ENCODE results near the gene TRPV3.
"Not testable (repeated sequence)": the region's sequence is repeated elsewhere in the genome, so short reads cannot be mapped to it uniquely, and the experiment has no call there.

The TRPV3 gene

GRCh38 chr17:3501344-3501743, 56.3 kb downstream of the TRPV3 start:
- Mint-ChIP-seq H3K4me1 (no peaks in the 10 kb centered on the region), H3K27ac (no peak overlapping the region), H3K4me3 (no peak overlapping the region), H3K9me3 (no peaks in the 10 kb centered on the region), H3K36me3 (no peaks in the 10 kb centered on the region), H3K27me3 (peaks cover under 1% of the 10 kb centered on the region)

DNA sequence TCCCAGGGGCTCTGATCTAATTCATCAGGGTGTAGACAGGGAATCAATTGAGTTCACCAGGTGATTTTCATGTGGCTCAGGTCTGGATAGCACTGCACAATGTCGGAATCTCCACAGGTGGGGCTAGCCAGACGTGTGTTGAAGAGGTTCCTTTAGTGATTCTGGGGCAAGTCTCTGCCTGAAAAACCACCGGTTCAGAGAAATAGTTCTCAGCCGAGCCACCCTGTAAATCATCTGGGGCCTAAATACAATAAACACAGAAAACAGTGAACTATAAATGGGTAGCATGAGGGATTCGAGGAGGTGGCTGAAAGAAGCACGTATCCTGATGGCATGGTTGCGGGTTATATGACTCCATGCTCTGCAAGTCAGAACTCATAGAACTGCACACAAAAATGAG, 60.5 kb downstream of the TRPV3 start:
- H3K9me3 Mint-ChIP-seq, result no peaks in the 10 kb centered on the region
- H3K4me3 Mint-ChIP-seq, result no peak overlapping the region
- peaks cover 4% of the 10 kb centered on the region for H3K27me3 Mint-ChIP-seq
- H3K4me1 Mint-ChIP-seq, result no peaks in the 10 kb centered on the region
- H3K36me3 Mint-ChIP-seq, result no peaks in the 10 kb centered on the region
- no peak overlapping the region for H3K27ac Mint-ChIP-seq

GRCh38 chr17:3485481-3486068, 72.0 kb downstream of the TRPV3 start:
- H3K4me3 Mint-ChIP-seq, result no peak overlapping the region
- H3K27ac Mint-ChIP-seq, result no peak overlapping the region
- H3K36me3 Mint-ChIP-seq, result no peaks in the 10 kb centered on the region
- H3K27me3 Mint-ChIP-seq, result peaks cover 17% of the 10 kb centered on the region
- no peaks in the 10 kb centered on the region for H3K4me1 Mint-ChIP-seq
- no peaks in the 10 kb centered on the region for H3K9me3 Mint-ChIP-seq

- H3K27me3 Mint-ChIP-seq, result peaks cover 15% of the 10 kb centered on the region
- H3K9me3 Mint-ChIP-seq, result no peaks in the 10 kb centered on the region
- H3K36me3 Mint-ChIP-seq, result no peaks in the 10 kb centered on the region
- no peak overlapping the region for H3K4me3 Mint-ChIP-seq
- no peak overlapping the region for H3K27ac Mint-ChIP-seq
- no peaks in the 10 kb centered on the region for H3K4me1 Mint-ChIP-seq
These were observed 74.8 kb downstream of the TRPV3 start for GRCh38 chr17:3482852-3483251.

DNA sequence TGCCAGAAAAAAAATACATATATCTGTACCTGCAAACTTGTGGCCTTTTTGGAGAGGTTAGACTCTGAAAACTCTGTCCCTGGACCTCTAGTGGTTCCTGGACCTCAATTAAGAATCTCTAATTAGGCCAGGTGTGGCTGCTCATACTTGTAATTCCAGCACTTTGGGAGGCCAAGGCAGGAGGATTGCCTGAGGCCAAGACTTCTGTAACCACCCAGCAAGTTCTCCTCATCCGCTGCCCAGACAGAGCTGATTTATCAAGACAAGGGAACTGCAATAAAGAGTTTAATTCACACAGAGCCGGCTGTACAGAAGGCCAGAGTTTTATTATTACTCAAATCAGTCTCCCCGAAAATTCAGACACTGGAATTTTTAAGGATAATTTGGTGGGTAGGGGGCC, 77.6 kb downstream of the TRPV3 start:
- Mint-ChIP-seq H3K36me3 (no peaks in the 10 kb centered on the region), H3K4me1 (peaks cover 6% of the 10 kb centered on the region), H3K9me3 (no peaks in the 10 kb centered on the region), H3K4me3 (no peak overlapping the region), H3K27me3 (peaks cover 8% of the 10 kb centered on the region), H3K27ac (no peak overlapping the region)

DNA sequence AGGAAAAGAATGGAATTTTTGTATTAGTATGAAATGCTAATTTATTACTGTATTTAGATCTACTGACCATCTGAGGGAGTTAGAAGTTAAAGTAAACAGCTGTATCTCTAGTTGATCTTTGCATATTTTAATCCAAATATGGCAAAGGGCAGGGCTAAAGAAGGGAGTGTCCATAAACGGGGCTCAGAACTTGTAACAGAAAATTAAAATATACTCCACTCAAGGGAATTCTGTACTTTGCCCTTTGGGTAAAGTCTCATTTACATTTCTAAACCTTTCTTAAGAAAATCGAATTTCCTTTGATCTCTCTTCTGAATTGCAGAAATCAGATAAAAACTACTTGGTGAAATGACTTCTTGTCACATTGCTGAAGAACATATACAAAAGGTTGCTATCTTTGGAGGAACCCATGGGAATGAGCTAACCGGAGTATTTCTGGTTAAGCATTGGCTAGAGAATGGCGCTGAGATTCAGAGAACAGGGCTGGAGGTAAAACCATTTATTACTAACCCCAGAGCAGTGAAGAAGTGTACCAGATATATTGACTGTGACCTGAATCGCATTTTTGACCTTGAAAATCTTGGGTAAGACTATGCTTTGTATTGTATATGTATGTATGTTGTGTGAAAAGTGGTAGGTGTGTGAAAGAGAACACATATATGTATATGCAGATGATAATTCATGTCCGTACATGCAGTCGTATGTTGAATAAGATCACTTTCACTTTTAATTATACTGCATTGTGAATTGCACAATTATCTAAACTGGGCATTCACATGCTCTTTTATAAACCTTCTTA, 81.6 kb downstream of the TRPV3 start, which contains the start of gene ASPA:
ASPA (plus strand) TSS at position 186 of the 799 bp plus-strand sequence; CDS start at position 349, 163 bp downstream.
- Mint-ChIP-seq H3K27ac (no peak within 1 kb of the TSS), H3K4me3 (peak within 1 kb of the TSS; percentile 42), H3K4me1 (peaks cover 6% of the 10 kb centered on the region), H3K27me3 (peaks cover 6% of the 10 kb centered on the region), H3K36me3 (no peaks in the 10 kb centered on the region), H3K9me3 (no peaks in the 10 kb centered on the region)

DNA sequence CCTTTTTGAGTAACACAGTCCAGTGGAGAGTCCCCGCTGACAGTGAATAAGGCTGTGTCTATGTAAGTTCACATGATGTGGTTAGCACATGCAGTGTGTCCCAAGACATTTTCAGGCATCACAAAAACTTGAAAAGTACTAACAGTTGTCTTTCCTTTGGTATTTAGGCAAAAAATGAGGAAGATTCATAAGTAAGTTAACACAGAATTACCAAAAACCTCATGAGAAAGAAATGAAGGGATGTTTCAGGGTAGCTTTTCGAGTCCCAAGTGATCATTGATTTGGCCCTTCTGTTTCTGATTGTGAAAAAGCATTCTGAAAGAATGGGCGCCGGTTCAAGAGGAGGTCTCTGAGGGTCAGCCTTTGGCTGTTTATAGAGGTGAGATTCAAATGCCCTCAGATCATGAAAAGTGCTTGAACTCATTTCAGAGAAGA, 82.3 kb downstream of the TRPV3 start:
- Mint-ChIP-seq H3K4me1 (peaks cover 6% of the 10 kb centered on the region), H3K9me3 (no peaks in the 10 kb centered on the region), H3K27me3 (peaks cover 6% of the 10 kb centered on the region), H3K4me3 (no peak overlapping the region), H3K27ac (no peak overlapping the region), H3K36me3 (no peaks in the 10 kb centered on the region)

- Mint-ChIP-seq H3K4me1 (peaks cover 6% of the 10 kb centered on the region), H3K4me3 (no peak overlapping the region), H3K27ac (no peak overlapping the region), H3K9me3 (no peaks in the 10 kb centered on the region), H3K36me3 (no peaks in the 10 kb centered on the region), H3K27me3 (peaks cover 6% of the 10 kb centered on the region)
These were observed 83.4 kb downstream of the TRPV3 start for GRCh38 chr17:3474212-3474611.

DNA sequence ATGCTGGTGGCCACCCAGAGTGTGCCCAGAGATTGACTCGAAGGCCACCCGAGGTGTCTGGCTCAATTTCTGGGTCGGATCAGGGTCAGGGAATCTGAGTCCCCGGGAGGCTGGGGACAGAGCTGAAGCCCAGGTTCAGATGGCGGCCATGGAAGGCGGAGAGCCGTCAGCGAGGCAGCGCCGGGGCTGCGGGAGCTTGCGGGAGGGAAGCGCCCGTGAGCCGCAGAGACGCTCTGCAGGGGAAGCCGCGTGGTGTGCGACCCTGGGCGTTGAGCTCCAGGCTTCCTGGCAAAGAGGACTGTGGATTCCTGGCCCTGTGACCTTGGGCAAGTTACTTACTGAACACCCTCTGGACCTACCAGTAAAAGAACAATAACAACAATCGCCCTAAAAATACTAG, 85.5 kb downstream of the TRPV3 start:
- Mint-ChIP-seq H3K4me1 (peaks cover 6% of the 10 kb centered on the region), H3K27ac (no peak overlapping the region), H3K36me3 (no peaks in the 10 kb centered on the region), H3K4me3 (no peak overlapping the region), H3K27me3 (peaks cover 5% of the 10 kb centered on the region), H3K9me3 (no peaks in the 10 kb centered on the region)

DNA sequence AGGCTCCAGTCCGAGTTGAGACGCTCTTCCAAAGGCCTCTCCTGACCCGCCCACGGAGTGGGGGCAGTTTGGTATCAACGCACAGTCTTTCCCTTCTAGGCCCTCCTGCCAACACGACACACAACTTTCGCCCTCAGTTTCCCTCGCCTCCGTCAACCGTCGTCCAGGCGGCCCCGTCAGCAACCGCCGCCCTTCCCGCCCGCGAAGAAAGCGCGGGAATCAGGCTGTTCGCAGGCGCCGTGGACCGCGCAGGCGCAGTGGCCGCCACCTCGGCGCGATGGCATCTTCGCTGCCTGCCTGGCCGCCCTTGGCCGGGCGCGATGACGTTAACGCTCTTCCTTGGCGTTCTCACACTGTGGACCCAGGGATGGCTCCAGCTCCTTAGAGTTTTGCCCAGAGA, 86.0 kb downstream of the TRPV3 start, which contains the start of gene SPATA22:
SPATA22 (minus strand) TSS at position 221 of the 400 bp plus-strand sequence. CDS start 2,494 bp downstream, outside the sequence.
- H3K4me3 Mint-ChIP-seq, result no peak within 1 kb of the TSS

DNA sequence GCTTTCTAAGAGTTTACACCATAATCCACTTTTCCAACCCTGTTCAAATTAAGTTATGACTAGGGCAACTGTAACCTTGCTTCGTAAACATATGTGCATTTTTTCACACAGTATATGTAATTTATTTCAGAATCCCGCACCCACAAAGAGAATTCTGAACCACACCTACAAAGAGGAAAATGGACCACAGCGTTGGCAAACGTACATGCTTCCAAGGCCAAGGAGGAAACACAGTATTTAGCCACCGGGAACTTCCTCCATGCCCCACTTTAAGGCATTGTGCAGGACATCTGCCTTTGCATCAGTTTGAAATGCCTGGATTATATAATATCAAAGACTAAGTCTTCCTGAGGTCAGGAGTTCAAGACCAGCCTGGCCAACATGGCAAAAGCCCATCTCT, 88.1 kb downstream of the TRPV3 start:
- peaks cover 4% of the 10 kb centered on the region for H3K27me3 Mint-ChIP-seq
- no peaks in the 10 kb centered on the region for H3K9me3 Mint-ChIP-seq
- no peak overlapping the region for H3K4me3 Mint-ChIP-seq
- H3K4me1 Mint-ChIP-seq, result no peaks in the 10 kb centered on the region
- H3K36me3 Mint-ChIP-seq, result no peaks in the 10 kb centered on the region
- H3K27ac Mint-ChIP-seq, result no peak overlapping the region

More for the DNA sequence above, 86.0 kb downstream of the TRPV3 start, which contains the start of gene SPATA22:
- Mint-ChIP-seq H3K4me1 (peaks cover 6% of the 10 kb centered on the region), H3K27me3 (peaks cover 4% of the 10 kb centered on the region), H3K9me3 (no peaks in the 10 kb centered on the region), H3K27ac (no peak within 1 kb of the TSS), H3K36me3 (no peaks in the 10 kb centered on the region)

DNA sequence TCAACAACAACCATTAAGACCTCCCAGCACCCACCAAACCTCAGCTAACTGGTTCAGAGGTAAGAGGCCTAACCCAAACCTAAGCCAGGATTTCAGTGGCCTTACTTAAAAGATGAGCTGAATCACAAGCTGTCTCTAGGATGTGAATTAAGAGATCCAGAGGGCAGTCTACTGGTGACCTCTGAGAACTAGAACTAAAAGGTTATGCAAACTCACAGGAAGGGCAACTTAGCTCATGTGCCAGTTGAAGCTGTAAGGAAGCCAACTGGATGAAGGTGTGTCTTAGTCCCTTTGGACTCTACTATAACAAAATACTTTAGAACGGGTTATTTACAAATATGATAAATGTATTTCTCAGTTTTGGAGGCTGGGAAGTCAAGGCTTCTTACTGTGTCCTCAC, 91.3 kb downstream of the TRPV3 start:
- H3K36me3 Mint-ChIP-seq, H3K9me3 Mint-ChIP-seq, H3K27me3 Mint-ChIP-seq, H3K4me1 Mint-ChIP-seq, H3K4me3 Mint-ChIP-seq, H3K27ac Mint-ChIP-seq: not testable (repeated sequence)
